T follicular helper cell (primary cell): ENCODE data around the gene ZNF593OS.
A peak's percentile ranks its signal among the peaks of the same experiment; 100 is the strongest.

Experiments used
- DNase-seq: peaks from one replicate; pipeline ENCODE4 v3.0.0-alpha.2; 2020; ENCODE audit warnings: low read depth

Gene ZNF593OS

GRCh38 chr1:26158908-26159742 lies 12.5 kb downstream of the ZNF593OS start, which contains the start of gene FAM110D:
Gene FAM110D (plus strand): TSS chr1:26159079. CDS start chr1:26161292, 2,213 bp downstream.
- no peak for DNase-seq

DNA sequence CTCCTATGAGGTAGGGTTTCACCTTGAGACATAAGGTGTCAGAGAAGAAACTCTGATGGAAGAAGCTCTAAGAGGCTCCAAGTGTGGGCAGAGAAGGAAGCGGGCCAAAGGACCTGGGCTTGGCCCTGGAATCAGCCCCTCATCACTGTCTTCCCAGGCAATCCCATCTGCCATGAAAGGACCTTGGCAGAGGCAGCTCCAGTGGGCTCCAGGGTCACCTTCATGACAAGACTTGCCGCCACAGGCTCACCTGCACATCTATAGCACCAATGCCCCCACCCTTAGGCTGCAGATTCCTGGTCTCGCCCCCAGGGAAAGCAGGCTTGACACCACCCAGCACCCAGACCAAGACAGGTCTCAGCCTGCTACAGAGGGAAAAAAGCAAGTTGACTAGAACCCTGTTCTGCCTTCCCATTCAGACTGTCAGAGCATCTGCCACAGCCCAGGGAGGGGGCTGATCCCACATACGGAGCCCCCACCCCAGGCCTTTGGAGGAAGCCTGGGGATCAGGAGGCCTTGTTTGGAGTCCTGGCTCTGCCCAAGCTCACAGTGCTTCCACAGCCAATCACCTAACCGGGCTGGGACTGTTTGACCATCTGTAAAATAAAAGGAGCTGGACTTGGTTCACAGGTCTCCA lies 13.2 kb downstream of the ZNF593OS start:
- DNase-seq, result no peak

GRCh38 chr1:26156285-26157038 lies 15.2 kb downstream of the ZNF593OS start:
- DNase-seq, result no peak

DNA sequence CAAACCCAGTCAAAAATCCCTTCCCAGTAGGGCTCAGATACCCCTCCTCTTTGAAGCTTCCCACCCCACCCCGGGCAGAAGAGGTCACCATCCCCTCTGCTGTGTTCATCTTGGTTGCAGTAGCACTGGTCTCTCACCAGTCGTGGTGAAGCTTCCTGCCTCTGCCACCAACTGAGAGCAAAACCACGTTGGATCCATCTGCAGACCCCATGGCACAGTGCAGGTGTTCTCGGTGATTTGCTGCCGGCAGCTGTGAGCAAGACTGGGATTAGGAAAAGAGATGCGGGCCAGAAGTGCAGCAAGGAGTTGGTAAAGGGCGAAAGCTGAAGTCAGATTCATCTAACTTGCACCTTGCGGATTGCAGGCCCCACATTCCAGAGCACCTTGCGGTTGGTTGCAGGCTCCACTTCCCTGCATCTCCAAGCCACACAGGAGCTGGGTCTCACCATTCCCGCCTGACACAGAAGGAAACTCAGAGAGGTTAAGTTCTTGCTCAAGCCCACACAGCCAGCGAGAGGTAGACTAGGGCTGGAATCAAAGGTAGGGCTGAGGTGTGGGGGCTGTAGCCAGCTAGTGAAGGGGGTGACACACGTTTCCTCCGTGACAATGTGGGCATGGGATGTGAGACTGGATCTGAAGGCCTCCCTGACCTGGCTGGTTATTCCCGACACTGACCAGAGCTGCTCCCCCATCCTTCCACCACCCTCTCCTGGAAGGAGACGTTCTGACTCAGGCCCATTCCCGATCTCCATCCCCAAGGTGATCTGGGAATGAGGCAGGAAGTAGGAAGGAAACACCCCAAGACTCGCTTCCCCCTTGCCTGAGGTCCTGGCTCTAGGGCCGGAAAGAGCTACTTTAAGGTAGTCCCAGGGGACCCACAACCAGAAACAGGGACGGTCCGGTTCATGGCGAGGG lies 16.0 kb downstream of the ZNF593OS start:
- no peak for DNase-seq

GRCh38 chr1:26154750-26155149 lies 16.9 kb downstream of the ZNF593OS start:
- no peak for DNase-seq

DNA sequence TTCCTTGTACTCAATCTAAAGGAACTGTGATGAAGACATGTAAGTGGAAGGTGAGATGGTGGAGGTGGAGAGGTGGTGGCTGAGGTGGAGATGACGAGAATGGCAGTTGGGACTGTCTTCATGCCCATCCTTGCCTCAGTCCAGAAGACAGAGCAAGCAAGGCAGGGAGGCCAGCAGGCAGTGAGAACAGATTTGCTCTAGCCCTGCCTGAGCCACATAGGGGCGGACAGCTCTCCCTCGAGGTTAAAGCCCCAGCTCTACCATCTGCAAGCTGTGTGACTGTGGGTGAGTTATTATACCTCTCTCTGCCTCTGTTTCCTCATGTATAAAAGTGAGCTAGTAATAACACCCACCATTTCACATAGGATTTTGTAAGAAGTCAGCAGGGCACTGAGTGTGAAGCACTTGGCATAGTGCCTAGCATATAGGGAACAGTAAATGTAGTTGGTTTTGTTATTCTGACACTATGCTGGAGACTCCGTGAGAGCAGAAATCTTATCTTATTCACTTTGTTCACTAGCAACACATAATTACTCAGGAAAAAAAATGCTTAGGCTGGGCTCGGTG lies 17.6 kb downstream of the ZNF593OS start:
- no peak for DNase-seq

DNA sequence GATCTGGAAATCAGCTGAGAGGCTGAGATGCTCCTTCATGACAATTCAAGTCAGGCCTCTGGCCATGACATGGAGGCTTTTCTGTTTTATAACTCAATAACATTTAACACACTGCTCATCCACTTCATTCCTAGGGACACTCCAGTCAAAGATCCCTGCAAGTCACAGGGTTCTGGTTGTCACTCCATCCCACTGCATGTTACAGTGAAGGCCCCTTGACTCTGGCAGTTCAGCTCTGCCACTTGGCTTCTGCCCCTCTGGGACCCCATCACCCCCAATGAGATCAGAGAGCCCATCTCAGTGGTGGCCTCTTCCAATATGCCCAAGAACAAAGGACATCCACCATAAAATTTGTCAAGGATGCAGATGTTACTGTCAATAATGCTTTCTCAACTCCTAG lies 22.7 kb downstream of the ZNF593OS start:
- DNase-seq, result no peak

- DNase-seq, result no peak
Observed at GRCh38 chr1:26145960-26146294, 25.7 kb downstream of the ZNF593OS start.

DNA sequence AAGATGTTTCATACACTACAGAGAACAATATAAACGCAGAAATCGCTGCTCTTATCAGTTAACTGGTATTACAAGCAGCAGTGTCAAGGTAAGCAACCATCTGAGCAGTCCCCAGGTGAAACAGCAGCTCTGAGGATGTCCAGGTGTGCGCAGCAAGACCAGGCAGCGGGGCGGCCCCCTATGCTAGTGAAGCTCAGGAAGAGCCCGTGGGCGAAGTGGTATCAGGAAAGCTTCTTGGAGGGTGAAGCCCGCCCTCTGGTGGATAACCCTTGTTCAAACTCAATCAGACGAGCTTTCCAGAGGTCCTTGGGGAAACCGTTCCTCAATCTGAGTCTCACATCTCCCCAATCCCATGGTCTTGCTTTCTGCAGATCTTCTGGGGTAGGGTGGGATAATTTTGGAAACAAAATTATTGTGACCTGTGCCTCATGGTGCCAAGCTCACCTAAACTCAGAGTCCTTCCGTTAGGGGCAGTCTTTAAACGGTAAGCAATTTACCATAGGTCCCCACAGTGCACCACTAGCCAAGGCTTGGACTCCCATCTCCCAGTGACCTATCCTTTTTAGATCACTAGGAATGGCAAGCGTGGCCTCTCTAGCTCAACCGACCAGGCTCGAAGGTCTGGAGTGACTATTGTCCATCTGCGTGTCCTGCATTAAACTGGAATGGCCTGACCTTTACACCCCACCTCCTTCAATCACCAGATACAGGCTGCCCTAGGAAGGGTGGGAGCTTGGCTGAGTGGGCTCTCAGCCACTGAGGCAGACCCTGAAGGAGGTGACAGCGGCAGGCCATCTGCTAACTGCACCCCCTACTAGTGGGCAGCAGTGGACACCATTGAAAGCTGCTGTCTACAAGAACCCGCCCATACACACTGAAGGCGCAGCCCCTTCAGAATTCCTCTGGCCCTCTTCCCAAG lies 26.3 kb downstream of the ZNF593OS start:
- peak; percentile 65 for DNase-seq

DNA sequence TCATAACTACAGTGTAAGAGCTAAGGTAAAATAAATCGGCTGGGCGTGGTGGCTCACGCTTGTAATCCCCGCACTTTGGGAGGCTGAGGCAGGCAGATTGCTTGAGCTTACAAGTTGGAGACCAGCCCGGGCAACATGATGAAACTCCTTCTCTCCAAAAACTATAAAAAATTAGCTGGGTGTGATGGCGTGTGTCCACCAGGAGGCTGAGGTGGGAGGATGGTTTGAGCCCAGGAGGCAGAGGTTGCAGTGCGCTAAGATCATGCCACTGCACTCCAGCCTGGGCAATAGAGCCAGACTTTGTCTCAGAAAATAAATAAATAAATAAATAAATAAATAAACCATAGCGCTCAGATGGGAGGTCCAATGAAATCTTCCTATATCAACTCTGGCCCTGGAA lies 29.5 kb downstream of the ZNF593OS start:
- DNase-seq, result no peak

DNA sequence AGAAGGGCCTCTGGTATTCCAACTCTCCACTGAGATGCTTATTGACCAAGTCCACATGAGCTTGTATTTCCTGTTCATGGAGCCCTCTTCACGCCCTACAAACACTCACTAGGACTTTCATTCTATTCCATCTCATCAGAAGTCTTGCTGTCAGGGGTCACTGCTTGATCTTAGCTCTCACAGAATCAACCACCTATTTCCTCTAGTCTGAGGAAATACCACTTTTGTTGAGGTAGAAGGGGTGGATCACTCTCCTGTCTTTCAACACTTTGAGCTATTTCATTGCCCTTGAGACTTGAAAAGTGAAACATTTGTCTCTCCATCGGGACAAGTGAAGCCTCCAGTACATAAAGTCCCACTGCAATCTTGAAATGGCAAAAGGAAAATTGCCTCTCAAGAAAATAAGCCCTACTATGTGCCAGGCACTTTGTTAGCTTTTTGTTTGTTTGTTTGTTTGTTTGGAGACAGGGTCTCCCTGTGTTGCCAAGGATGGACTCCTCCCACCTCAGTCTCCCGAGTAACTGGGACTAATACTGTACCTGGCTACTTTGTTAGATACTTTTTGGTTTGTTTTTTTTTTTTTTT lies 32.6 kb downstream of the ZNF593OS start:
- DNase-seq, result no peak

GRCh38 chr1:26134466-26134865 lies 37.2 kb downstream of the ZNF593OS start:
- no peak for DNase-seq

- no peak for DNase-seq
Observed at GRCh38 chr1:26132834-26133167, 38.8 kb downstream of the ZNF593OS start.

DNA sequence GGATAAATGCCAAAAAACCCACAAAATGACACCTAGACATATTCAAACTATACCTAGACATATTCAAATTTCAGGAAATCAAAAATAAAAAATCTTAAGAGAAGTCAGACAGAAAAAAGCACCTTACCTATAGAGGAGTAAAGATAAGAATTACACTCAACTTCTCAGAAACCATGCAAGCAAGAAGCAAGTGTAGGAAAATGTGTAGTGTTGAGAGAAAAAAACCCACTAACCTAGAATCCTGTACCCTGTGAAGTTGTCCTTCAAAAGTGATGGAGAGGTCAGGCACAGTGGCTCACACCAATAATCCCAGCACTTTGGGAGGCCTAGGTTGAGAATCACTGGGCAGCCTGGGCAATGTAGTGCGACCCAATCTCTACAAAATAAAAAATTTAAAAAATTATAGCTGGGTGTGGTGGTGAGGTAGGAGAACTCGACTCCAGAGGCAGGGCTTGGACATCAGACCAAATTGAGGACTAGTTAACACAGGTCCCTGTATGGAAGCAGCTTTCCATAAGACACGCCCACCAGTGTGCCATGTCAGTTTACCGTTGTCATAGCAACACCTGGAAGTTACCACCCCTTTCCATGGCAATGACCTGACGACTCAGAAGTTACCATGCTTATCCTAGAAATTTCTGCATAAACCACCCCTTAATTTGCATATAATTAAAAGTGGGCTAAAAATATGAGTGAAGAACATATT lies 39.4 kb downstream of the ZNF593OS start:
- DNase-seq, result no peak

DNA sequence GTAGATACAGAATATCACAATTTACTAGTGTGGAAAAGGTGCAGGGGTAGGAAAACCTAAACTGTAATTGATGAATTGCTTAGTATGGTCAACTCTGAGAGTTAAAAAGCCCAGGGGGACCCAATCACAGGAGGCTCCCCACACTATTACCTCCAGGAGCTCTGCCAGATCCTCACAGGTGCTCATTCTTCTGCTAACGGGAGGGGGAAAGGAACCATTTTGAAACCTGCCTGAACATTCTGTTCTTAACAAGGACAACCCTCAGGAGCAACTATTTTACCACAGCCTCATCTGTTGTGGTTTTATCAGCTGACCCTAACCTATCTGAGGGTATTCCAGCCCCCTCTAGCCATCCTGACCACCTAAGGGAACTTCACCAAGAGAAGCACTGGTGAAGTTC lies 40.9 kb downstream of the ZNF593OS start:
- DNase-seq, result no peak

DNA sequence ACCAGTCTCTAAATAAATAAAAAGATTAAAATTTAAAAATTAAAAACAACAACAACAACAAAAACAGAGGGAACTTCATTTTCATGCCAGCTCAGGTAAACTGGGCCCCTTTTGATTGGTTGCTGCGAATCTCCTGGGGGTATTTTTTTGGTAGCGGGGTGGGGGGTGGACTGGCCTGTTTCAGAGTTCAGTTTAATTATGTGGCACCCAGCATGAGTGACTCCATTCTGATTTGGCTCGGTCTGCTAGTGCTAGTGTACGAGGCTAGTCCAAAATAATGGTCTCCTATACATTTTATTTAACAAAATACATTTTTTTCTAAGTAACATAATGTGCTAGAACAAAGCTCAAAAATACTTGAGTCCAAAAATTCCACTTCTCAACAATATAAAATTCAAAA lies 41.9 kb downstream of the ZNF593OS start:
- DNase-seq, result no peak

DNA sequence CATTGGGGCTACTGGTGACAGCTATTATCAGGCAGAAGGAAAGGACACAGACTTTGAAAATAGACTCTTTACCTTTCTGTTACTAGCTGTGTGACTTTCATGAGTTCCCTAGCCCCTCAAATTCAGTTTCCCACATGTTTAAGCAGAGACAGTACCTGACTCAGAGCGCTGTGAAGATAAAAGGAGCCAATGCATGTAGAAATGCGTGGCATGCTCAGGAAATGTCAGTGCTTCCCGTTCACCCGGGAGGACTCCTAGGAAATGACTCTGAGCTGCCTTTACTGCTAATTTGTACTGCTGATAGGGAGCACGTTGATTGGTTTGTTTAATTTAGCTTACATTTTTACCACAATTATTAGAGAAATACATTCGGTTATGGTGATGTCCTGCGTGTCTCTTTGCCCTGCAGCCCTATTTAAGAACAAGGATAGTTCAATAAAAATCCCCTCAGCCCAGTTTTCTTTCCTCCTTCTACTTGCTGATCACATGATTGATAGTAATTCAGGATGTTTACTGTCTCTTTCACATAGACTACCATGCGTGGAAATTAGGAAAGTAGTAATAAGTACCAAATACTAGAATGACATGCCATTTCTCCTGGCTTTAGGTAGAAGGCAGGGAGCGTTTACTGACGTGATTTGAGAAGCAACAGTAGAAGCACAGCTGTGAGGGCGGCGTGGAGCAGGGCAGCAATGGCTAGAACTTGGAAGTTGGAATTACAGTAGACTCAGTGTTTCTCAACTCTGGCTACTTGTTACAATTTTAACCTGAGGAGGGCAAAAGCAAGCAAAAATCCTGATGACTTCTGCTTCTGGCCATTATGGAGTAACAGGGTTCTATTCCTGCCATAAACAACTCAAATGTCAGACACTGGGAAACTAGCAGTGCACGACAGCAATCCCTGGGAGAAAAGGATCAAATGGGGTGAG lies 44.1 kb downstream of the ZNF593OS start:
- DNase-seq, result no peak
